GM21526 (cell line): ENCODE data around the gene IL1RL2.

Experiments
- ATAC-seq: cut with Tn5 transposase; IDR thresholded peaks from one replicate; pipeline ENCODE4 v1.9.1; 2021; ENCODE audit warnings: moderate library complexity; ENCODE audit not compliant: unreplicated experiment, low FRiP score

IL1RL2 gene

DNA sequence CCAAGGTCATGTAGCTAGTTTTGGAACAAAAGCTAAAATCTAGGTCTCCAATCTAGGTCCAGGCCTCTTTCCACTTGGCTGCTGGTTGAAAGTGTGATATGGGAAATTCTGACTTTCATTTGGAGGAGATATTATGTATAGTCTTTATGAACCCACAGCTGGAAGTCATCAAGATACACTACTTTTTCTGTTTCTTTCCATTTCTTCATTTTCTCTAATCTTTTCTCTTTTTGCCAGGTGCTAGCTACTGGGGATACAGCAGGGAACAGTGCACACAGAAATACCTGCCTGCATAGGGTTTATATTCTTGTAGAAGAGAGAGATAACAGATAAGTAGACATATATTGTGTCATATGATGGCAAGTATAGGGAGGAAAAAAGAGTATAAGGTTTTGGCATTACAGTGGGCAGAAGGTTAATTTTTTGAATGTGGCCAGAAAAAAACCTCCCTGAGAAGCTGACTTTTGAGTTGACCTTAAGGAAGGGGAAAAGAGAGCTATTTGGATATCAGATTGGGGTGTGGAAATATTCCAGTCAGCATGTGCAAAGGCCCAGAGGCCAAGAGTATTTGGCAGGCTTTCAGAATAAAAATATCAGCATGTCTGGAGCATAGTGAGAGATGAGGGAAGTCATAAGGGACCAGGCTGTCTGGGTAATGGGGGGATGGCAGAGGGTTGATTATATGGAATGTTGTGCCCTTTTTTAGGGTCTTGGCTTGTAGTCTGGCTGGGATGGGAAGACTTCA, 28.6 kb upstream of the IL1RL2 start:
- ATAC-seq: no peak

DNA sequence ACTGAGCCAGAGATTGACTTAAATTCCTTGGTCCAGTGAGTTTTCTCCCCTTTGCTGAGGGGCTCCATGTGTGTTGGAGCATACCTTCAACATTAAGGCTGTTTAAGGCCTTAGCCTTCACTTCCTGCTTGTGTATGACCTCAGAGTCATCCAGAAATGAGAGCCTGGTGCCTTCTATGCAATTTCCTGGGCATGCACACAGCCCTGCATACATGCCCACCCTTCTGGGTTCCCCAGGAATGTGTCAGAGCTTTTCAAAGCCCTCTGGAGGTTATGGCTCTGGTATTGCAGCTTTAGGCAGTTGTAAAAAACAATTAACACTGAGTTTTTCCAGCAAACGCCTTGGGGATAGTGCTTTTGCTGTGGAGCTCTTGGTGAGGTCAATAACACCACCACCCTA, 27.5 kb upstream of the IL1RL2 start:
- ATAC-seq: no peak

DNA sequence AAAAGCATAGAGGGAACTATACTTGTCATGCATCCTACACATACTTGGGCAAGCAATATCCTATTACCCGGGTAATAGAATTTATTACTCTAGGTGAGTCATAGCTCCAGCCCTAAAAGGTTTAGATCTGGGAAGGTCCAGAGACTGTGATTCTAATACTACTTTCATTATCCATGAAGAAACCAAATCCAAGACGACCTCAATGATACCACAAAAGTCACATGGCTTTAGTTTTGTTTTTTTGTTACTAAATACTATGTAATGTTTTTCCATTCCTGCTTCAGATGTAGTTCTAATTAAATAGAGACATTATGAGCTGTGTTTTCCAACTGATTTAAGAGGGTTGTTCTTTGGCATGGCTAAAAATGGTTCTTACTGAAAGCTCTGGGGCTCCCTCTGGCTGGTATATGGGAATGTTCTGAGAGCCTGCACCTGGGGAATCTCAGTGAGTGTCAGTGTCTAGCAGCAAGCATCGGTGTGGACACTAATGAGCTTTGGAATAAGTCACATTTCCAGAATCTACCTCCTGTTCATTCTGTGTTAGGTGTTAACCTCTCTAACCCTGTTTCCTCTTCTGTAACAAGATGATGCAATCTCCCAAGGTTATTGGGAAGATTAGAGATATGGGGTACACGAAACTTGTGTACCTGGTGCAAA, 20.5 kb upstream of the IL1RL2 start:
- ATAC-seq: no peak

DNA sequence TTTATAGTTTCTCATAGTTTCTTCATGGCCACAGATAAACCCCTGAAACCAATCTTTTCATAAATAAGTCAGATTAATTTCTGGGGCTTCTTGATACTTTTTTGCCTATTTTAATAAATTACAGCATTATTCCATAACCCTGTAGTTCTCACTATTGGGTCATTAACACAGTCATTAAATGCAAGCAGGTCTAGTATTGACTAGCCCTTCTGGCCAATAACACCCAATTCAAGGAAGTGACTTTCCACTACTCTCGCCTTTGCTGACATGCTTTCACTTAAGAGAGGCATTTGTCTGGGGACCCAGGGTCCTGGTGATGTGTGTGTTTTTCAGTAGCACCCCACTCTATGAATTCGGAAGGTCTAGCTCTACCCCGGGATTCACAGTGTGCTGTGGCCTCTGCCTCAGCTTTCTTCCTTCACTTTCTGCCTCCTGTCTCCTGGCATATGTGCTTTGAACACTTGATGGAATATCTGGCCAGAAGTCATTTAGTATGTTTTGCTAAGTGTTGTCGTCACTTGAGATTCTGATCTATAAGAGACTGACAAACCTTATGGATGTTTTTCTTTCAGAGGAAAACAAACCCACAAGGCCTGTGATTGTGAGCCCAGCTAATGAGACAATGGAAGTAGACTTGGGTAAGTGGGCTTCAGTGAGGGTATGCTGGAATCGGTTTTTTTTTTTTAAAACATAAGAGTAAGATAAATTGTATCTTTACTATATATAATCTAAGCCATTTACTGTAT, 18.6 kb upstream of the IL1RL2 start:
- no peak for ATAC-seq

DNA sequence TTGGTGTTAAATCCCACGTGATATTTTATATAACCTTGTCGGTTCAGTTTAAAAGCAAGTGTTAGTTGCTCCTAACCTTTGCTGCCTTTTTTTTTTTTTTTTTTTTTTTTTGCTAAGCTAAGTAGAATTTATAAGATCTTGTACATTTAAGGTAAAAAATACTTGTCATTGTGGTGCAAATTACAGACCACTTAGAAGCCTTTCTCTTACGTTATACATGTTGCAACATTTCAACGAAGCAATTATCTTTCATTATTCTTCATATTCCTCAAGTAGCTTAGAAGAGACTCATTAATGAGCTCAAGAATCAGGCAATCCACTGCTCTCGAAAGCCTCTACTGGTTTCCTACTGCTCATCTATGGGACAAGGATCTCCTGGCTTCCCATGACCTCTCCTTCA, 14.9 kb upstream of the IL1RL2 start:
- no peak for ATAC-seq

DNA sequence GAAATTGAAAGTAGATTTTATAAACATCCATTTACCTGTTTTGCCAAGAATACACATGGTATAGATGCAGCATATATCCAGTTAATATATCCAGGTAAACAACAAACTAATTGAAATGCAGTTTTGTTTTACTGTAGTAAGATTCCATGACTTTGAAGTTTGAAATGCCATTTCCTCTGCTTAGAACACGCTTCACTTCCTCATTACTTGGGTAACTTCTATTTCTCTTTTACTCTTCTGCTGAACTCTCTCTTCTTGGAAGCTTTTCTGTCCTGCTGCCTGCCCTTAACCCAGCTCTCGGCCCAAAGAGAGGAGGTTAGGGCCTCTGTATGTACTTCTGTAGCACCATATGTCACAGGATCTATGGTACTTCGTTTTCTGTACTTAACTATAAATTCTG, 14.1 kb upstream of the IL1RL2 start:
- ATAC-seq: no peak

DNA sequence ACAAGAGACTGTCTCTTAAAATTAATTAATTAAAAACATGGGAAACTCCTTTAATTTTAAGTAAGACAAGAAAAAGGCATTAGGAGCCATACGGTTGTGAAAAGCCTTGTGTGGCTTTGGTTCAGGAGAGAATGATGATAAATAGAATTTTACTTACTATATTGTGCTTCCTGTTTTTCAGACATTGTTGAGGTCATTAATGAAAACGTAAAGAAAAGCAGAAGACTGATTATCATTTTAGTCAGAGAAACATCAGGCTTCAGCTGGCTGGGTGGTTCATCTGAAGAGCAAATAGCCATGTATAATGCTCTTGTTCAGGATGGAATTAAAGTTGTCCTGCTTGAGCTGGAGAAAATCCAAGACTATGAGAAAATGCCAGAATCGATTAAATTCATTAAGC, 10.7 kb upstream of the IL1RL2 start:
- no peak for ATAC-seq

DNA sequence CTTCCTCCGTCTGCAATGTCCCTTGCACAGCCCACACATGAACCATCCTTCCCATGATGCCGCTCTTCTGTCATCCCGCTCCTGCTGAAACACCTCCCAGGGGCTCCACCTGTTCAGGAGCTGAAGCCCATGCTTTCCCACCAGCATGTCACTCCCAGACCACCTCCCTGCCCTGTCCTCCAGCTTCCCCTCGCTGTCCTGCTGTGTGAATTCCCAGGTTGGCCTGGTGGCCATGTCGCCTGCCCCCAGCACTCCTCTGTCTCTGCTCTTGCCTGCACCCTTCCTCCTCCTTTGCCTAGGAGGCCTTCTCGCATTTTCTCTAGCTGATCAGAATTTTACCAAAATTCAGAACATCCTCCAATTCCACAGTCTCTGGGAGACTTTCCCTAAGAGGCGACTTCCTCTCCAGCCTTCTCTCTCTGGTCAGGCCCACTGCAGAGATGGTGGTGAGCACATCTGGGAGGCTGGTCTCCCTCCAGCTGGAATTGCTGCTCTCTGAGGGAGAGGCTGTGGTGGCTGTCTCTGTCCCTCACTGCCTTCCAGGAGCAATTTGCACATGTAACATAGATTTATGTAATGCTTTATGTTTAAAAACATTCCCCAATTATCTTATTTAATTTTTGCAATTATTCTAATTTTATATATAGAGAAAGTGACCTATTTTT, 8.9 kb upstream of the IL1RL2 start:
- no peak for ATAC-seq

DNA sequence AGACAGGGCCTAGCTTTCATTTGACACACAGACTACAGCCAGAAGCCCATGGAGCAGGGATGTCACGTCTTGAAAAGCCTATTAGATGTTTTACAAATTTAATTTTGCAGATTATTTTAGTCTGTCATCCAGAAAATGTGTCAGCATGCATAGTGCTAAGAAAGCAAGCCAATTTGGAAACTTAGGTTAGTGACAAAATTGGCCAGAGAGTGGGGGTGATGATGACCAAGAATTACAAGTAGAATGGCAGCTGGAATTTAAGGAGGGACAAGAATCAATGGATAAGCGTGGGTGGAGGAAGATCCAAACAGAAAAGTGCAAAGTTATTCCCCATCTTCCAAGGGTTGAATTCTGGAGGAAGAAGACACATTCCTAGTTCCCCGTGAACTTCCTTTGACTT, 7.8 kb upstream of the IL1RL2 start:
- ATAC-seq: no peak

DNA sequence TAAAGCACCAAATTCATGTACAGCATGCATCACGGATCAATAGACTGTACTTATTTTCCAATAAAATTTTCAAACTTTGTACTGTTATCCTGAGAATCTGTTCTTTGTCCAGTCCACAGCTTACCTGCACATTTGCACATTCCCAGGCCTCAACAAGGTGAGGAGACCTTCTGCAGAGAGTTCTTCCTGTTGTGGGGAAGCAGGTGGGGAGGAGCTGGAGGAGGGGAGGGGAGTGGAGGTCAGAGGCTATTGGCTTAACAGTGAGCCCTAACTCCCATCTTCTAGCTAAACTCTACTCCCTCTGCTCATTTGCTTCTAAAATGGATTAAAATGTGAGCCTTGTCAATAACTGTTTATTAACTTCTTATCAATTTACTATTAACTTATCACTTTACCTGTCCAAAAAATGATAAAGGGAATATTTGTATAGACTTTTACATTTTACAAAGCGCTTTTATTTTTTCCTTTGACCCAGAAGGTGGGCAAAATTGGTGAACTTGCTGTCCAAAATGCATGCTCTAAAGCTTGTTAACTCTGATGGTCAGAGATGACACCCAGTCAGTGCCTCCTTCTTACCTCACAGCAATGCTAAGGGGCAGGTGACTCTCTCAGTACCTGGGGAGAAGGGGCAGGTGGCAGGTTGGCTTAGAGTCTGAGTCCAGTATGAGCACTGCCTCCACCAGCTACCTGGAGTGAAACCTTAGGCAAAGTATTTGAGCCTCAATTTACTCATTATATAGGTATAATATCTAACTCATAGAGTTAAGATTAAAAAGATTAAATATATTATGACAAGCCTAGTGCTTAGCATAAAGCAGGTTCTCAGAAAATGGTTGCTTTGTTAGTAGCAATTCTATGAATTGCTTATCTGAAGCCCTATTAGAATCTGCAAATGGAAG, 6.8 kb upstream of the IL1RL2 start:
- ATAC-seq: no peak

DNA sequence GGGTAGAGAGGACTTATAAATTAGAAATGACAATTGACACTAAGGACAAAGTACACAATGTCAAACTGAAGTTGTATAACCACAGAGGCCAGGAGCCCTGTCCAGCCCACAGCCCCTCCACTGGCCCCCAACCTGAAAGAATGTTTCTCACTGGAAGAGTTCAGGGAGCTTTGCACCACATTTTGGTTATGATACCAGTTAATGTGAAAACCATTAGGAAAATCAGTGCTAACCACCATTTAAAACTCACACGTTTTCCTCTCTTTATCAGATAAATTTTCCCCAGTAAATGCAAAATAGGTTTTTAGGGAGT, 6.2 kb upstream of the IL1RL2 start:
- ATAC-seq: no peak

DNA sequence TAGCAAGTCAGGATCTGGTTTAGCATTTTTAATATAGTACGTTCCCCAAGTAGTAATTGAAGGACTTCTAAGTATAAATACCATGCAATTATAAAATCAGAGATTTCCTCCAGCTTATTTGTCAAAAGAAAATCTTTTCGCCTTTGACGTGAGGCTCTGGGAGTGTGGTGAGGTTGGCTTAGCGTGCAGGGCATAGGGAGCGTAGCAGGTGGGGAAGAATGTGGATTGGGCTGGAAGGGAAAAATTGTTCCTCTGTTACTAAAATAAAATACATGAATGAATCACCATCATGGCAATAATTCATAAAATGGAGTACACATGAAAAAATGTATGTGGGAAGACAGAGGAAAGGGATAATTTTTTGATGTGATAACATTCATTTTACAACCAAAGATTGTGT, 5.4 kb upstream of the IL1RL2 start:
- ATAC-seq: no peak

DNA sequence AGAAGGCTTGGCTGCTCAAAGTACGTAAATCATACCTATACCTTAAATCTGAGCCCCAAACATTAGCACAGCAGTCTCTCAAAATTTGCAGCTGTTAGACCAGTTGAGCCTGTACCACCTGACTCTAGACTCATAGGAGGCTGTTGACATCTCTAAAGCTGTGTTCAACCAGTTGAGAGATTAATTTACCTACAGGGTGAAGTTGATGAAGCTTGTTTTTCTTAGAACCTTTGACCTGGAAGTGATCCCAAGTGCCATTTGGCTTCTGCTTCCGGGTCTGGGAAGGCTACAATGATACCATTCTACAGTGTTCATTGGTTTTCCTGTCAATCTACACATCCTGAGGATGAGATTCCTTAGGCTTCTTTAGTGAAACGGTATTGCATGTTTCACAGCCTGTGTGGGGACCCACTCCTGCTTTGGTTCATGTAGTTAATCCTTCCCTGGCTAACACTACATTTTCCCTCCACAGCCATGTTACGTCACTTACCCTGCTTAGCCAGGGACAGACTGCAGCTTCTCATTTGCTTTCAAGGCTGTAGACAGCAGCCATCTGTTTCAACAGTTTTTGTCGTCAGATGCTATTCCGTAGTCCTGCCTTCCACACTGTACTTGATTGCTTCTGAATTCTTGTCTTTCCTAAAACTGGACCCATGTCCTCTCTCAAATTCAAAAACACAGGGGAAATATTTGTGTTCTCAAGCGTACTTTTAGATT, 4.7 kb upstream of the IL1RL2 start:
- no peak for ATAC-seq

DNA sequence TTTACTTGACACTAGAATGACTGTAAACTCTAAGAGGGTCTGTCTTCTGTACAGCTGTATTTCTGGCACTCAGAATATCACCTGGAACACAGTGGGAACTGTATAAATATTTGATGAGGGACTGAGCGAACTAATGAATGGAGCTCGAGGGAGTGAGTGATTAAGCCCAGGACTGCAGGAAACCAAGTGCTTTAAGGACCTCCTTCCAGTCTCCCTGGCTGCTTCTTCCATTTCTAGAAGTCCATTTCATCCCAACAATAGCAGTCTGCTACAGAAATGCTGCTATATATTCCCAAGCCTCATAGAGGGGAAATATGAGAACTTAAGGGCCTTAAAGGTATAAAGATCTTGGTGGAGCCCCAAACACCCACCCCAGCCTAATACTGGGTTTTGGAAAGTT, 2.8 kb upstream of the IL1RL2 start:
- ATAC-seq: no peak

DNA sequence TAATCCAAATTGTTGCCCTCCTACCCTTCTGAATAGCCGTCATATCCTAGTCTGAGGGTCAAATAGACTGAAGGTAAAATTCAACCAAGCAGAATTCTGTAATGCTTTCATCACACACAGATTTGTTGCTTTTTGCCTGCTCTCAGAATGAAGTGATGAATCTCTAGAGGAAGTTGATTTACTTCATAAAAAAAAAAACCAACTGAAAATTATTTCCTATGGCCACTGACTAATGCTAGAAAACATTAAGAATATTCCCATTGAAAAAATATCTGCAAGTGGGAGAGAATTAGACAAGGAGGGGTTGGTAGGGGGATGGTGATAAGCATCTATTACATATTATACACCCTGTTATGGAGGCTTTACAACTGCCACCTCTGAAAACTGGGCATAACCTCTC, 2.3 kb upstream of the IL1RL2 start:
- no peak for ATAC-seq

DNA sequence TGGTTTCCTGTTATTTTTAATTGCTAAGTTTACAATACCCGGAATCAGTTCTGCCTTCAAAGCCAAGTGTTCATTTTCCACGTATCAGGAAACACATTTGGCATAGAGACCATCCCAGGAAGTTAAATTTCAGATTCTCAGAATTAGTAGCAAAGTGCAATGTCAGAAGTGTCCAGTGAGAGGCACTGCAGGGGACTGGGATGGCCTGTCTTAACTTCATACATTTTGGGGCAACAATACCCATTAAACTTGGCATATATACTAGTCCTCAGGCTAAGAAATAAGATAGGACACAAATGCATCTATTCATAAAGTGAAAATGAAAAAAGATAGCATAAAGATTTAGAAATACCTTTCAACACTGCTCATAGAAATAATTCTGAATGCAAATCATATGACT, 1.5 kb upstream of the IL1RL2 start:
- ATAC-seq: no peak

DNA sequence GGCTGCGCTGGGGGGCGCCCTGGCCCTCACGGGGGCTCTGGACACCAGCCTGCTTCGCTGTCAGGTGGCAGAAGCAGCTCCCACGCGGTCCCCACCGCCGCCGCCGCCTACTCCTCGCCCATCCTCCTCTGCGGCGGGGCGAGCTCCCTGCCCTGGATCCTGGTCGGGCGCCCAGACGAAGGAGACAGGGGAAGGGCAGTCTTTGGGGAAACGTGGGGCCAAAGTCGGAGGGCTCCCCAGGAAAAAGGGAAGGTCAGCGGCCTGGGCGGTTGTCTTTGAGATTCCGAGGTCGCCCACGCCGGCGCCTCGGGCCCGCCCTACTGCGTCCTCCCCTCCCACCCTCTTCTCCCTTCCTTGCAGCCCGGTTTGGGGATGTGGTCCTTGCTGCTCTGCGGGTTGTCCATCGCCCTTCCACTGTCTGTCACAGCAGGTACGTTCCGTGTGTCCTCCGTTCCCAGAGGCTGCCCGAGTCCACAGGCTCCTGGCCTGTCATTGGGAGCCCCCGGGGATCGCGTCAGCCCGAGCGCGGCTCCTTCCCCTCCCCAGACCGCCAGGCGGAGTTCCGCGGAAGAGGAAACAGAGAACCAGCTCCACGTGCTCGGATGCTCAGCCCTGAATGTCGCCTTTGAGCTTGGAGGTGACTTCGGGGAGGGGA, 800 bp downstream of the IL1RL2 start:
- no peak for ATAC-seq

DNA sequence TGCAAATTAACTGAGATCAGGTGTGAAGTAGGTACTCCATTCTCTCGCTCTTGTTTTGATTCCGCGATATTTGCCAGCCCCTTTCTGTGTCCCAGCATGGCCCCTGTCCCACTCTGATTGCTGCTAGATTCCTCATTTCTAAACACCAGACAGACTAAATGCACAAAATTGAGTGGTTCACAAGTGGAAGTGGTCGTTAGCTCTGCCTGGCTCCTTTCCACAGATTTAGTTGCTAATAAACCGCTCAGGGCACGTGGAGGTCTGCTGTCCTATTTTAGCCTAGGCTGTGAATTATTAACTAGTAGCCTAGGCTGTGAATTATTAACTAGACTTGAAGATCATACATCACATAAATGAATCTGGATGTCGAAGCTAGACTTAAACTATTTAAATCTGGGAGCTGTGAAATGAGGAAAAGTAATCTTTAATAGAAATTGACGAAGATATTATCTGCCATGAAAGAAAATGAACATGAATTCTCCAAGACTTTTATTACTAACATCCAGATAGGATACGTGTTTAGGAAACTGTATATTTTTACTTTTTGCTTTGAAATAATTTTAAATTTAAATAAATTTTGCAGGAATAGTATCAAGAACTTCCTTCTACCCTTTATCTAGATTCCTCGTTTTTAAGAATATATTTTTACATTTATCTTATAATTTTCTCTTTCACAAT, 3.7 kb downstream of the IL1RL2 start:
- no peak for ATAC-seq

DNA sequence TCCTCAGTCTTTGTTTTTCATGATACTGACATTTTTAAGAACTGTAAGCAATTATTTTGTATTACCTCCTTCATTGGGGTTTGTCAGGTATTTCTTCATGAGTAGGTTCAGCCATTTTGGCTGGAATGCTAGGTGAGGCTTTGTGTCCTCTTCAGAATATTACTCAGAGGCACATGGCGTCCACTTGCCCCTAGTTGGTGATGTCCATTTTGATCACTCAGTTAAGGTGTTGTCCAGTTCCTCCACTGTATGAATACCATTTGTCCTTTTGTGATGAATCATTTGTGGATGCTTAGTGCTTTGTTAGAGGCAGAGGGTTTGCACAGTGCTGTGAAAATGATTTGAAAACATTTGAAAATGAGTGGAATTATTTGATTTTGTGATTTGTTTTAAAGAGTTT, 4.7 kb downstream of the IL1RL2 start:
- no peak for ATAC-seq
